Transverse colon (tissue), 4 donors: ENCODE measurements around the gene XYLT1. TPM values are rescaled to one million over a fixed set of nuclear protein-coding genes. Genes with fewer than 3 reads are reported as not detected.
"Not testable (repeated sequence)": the region's sequence is repeated elsewhere in the genome, so short reads cannot be mapped to it uniquely, and the experiment has no call there.

Source experiments
- DNase-seq: peaks from one replicate; pipeline ENCODE4 v3.0.0-alpha.2; 2019
- H3K27ac ChIP-seq, 4 donors: fragments of 200-600 bp; sonication (generic); 2 replicates each; pipeline ENCODE4 v1.5.1; 2016 to 2018; ENCODE audit warnings: inconsistent platforms in 4 of 4
- H3K27me3 ChIP-seq: fragments of 200-600 bp; sonication (generic); 2 replicates; pipeline ENCODE4 v1.5.1; 2017; ENCODE audit warnings: inconsistent platforms
- H3K36me3 ChIP-seq, 4 donors: fragments of 200-600 bp; sonication (generic); 2 replicates each; pipeline ENCODE4 v1.5.1; 2017 to 2019; ENCODE audit warnings: inconsistent platforms in 4 of 4
- H3K4me1 ChIP-seq, 4 donors: fragments of 200-600 bp; sonication (generic); 2 replicates each; pipeline ENCODE4 v1.5.1; 2017 to 2020; ENCODE audit warnings: inconsistent platforms in 4 of 4
- H3K4me3 ChIP-seq, 4 donors: fragments of 200-600 bp; sonication (generic); 1 replicate in 1 of 4; 2 replicates in 3 of 4; pipeline versions ENCODE4 v1.5.1 to v1.6.1; 2017 to 2019; ENCODE audit warnings: inconsistent platforms in 4 of 4
- H3K9me3 ChIP-seq, 2 donors: fragments of 200-600 bp; sonication (generic); 2 replicates each; pipeline ENCODE4 v1.5.1; 2017 to 2019; ENCODE audit warnings: inconsistent platforms in 2 of 2
- EP300 ChIP-seq: sonication (generic); formaldehyde crosslinking; IDR thresholded peaks from one replicate; pipeline ENCODE4 v1.6.1; 2017; ENCODE audit warnings: antibody characterized with exemption, low read depth
- POLR2A ChIP-seq: fragments of 450-650 bp; IDR thresholded peaks from one replicate; pipeline ENCODE4 v1.6.1; 2016; ENCODE audit warnings: antibody characterized with exemption, mild to moderate bottlenecking, moderate library complexity
- POLR2AphosphoS5 ChIP-seq, 3 donors: sonication (generic); formaldehyde crosslinking; IDR thresholded peaks; one replicate each; pipeline ENCODE4 v1.6.1; 2016; ENCODE audit warnings: antibody characterized with exemption in 3 of 3
- WGBS, 2 donors: methylation state at CpG; one replicate each; pipeline ENCODE4 v1.1.5; 2018; ENCODE audit warnings: low coverage in 1 of 2; 5-methylcytosine and 5-hydroxymethylcytosine counted together
- in situ Hi-C, 4 donors: fragments of 200-750 bp; cut with MboI; loops; one replicate each; pipeline versions ENCODE4 v1.15.0 to v1.15.1; 2017; ENCODE audit warnings: low sequenced_read_pairs in 3 of 4, low pct_ligation_motif_present in 1 of 4, low pct_unique_long_range_greater_than_20kb in 1 of 4
- intact Hi-C: fragments of 100-400 bp; cut with DNase I; formaldehyde crosslinking; loops from one replicate; pipeline ENCODE4 v1.15.1; 2023; ENCODE audit warnings: low total_unique reads
- total RNA-seq, 4 donors: library from RNA; depleted of rRNA; stranded (reverse); fragments of >200 nt; gene quantifications; one replicate each; pipeline ENCODE4 v1.1.0, GENCODE V29; 2016
- TF ChIP-seq, protein P1 (sequence below), 5 experiments: fragments of 200-600 bp in 3 of 5; fragments of 450-650 bp in 2 of 5; sonication (generic) in 3 of 5; IDR thresholded peaks; 1 replicate in 2 of 5; 2 replicates in 3 of 5; pipeline ENCODE4 v1.5.1; 2016 to 2017; ENCODE audit warnings: antibody characterized with exemption in 5 of 5, inconsistent platforms in 3 of 5, mild to moderate bottlenecking in 2 of 5, moderate library complexity in 1 of 5

The XYLT1 gene
- total RNA-seq, 4 donors from 2014 or later: 22.3 to 44.6 (median 39.4) TPM

GRCh38 chr16:17413508-17413907, 57.3 kb downstream of the XYLT1 start:
- Histone ChIP-seq H3K27ac (no peak overlapping the region), H3K4me3 (no peak overlapping the region), H3K9me3 (no peaks in the 10 kb centered on the region), H3K4me1 (peaks cover 0 to 17% (median 3%) of the 10 kb centered on the region in 4 donors), H3K36me3 (no peaks in the 10 kb centered on the region), H3K27me3 (no peaks in the 10 kb centered on the region)
- intact Hi-C loops (loop anchor here (10.0 kb wide), 1 partner anchor 51 kb away; no protein-coding TSS in a partner anchor), in situ Hi-C loops (no loop called here)
- no peak for DNase-seq
- no peak for TF ChIP-seq POLR2AphosphoS5 (IDR thresholded peaks at IDR 0.05)
- TF ChIP-seq, protein P1, sequence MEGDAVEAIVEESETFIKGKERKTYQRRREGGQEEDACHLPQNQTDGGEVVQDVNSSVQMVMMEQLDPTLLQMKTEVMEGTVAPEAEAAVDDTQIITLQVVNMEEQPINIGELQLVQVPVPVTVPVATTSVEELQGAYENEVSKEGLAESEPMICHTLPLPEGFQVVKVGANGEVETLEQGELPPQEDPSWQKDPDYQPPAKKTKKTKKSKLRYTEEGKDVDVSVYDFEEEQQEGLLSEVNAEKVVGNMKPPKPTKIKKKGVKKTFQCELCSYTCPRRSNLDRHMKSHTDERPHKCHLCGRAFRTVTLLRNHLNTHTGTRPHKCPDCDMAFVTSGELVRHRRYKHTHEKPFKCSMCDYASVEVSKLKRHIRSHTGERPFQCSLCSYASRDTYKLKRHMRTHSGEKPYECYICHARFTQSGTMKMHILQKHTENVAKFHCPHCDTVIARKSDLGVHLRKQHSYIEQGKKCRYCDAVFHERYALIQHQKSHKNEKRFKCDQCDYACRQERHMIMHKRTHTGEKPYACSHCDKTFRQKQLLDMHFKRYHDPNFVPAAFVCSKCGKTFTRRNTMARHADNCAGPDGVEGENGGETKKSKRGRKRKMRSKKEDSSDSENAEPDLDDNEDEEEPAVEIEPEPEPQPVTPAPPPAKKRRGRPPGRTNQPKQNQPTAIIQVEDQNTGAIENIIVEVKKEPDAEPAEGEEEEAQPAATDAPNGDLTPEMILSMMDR (IDR thresholded peaks at IDR 0.05): no peak
- no peak for TF ChIP-seq POLR2A
- TF ChIP-seq EP300: no peak
- 91 to 93% methylated on average over 3 to 4 of the region's 4 CpGs for WGBS, 2 donors

- no peak for TF ChIP-seq POLR2A
- TF ChIP-seq EP300: no peak
- TF ChIP-seq POLR2AphosphoS5 (IDR thresholded peaks at IDR 0.05): no peak
- TF ChIP-seq, protein P1 (IDR thresholded peaks at IDR 0.05): no peak
- Histone ChIP-seq H3K27ac (no peak overlapping the region), H3K9me3 (no peaks in the 10 kb centered on the region), H3K36me3 (no peaks in the 10 kb centered on the region), H3K4me3 (no peak overlapping the region), H3K4me1 (peaks cover 0 to 15% (median 3%) of the 10 kb centered on the region in 4 donors), H3K27me3 (no peaks in the 10 kb centered on the region)
- intact Hi-C loops: loop anchor here (10.0 kb wide), 1 partner anchor 52 kb away; no protein-coding TSS in a partner anchor
- in situ Hi-C loops: no loop called here
- 88% methylated on average over 5 of the region's 5 CpGs; no CpG with 5 or more reads in 1 of the 2 donors for WGBS, 2 donors
- no peak for DNase-seq
Measured at GRCh38 chr16:17412791-17413190, 58.0 kb downstream of the XYLT1 start.

DNA sequence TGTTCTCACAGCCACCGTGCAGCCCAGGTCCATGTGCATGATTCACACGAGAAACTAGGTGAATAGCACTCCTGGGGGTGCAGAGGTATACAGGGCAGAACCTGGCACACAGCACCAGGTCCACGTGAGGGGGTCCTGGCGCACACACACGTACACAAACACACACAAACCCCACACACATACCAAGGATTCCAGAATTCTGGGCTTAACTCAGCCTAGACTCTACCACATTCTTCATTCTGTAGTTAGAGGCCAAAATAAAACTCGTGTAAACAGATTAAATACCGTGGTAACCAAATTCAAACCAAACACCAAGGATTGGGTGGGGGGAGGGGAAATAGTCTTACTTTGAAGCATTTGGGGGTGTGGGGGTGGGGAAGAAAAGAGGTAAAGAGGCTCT, 58.5 kb downstream of the XYLT1 start:
- no peaks in the 10 kb centered on the region for H3K9me3 ChIP-seq
- no peak overlapping the region for H3K27ac ChIP-seq
- no peak overlapping the region for H3K4me3 ChIP-seq
- H3K36me3 ChIP-seq: no peaks in the 10 kb centered on the region
- intact Hi-C loops (loop anchor here (10.0 kb wide), 1 partner anchor 53 kb away; no protein-coding TSS in a partner anchor), in situ Hi-C loops (no loop called here)
- 72% methylated on average over 7 of the region's 7 CpGs; no CpG with 5 or more reads in 1 of the 2 donors for WGBS, 2 donors
- DNase-seq: no peak
- no peaks in the 10 kb centered on the region for H3K27me3 ChIP-seq
- H3K4me1 ChIP-seq: peaks cover 0 to 9% (median 0%) of the 10 kb centered on the region in 4 donors
- TF ChIP-seq, protein P1 (IDR thresholded peaks at IDR 0.05): no peak
- TF ChIP-seq POLR2AphosphoS5 (IDR thresholded peaks at IDR 0.05) (no peak), POLR2A (no peak), EP300 (no peak)

GRCh38 chr16:17411263-17411662, 59.5 kb downstream of the XYLT1 start:
- 85% methylated on average over 2 of the region's 2 CpGs for WGBS, 2 donors
- H3K36me3 ChIP-seq: no peaks in the 10 kb centered on the region
- intact Hi-C loops: loop anchor here (10.0 kb wide), 1 partner anchor 54 kb away; no protein-coding TSS in a partner anchor
- no peak overlapping the region for H3K4me3 ChIP-seq
- no peaks in the 10 kb centered on the region for H3K27me3 ChIP-seq
- peaks cover 0 to 4% (median 0%) of the 10 kb centered on the region in 4 donors for H3K4me1 ChIP-seq
- no peak overlapping the region for H3K27ac ChIP-seq
- no peaks in the 10 kb centered on the region for H3K9me3 ChIP-seq
- DNase-seq: no peak
- TF ChIP-seq POLR2AphosphoS5 (IDR thresholded peaks at IDR 0.05): no peak
- TF ChIP-seq, protein P1 (IDR thresholded peaks at IDR 0.05): no peak
- TF ChIP-seq POLR2A: no peak
- no peak for TF ChIP-seq EP300
- in situ Hi-C loops: no loop called here

GRCh38 chr16:17410316-17410715, 60.4 kb downstream of the XYLT1 start:
- H3K27ac ChIP-seq, H3K4me1 ChIP-seq, H3K4me3 ChIP-seq, H3K9me3 ChIP-seq, H3K27me3 ChIP-seq, DNase-seq, in situ Hi-C loops, H3K36me3 ChIP-seq: not testable (repeated sequence)
- intact Hi-C loops: loop anchor here (10.0 kb wide), 1 partner anchor 54 kb away; no protein-coding TSS in a partner anchor
- 93 to 94% methylated on average over 3 to 6 of the region's 6 CpGs for WGBS, 2 donors
